ENCODE results near the gene CHID1. TPM values are rescaled to one million over a fixed set of nuclear protein-coding genes. Genes with fewer than 3 reads are reported as not detected.

The CHID1 gene
- total RNA-seq, 1 donor: 42.3 TPM

DNA sequence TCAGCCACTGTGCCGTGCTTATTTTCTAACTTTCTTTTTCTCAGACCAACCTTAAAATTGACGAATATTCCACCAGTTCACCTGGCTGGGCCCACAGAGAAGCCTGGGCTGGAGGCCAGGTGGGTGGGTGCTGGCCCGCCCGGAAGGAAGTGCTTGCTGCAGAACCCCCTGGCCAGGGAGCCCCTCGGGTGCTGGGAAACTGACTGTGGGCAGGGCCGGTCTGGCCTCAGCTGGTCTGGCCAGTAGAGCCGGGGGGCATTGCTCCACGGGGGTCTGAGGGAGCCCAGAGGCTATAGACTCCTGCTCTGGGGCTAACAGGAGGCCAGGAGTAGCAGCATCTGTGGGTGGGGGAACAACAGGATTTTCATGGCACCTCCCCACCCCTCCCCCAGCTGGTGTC lies 6.8 kb upstream of the CHID1 start:
- no peak overlapping the region for H3K4me3 ChIP-seq (ENCODE audit: low read depth, low read length)
- TF ChIP-seq, protein P1, sequence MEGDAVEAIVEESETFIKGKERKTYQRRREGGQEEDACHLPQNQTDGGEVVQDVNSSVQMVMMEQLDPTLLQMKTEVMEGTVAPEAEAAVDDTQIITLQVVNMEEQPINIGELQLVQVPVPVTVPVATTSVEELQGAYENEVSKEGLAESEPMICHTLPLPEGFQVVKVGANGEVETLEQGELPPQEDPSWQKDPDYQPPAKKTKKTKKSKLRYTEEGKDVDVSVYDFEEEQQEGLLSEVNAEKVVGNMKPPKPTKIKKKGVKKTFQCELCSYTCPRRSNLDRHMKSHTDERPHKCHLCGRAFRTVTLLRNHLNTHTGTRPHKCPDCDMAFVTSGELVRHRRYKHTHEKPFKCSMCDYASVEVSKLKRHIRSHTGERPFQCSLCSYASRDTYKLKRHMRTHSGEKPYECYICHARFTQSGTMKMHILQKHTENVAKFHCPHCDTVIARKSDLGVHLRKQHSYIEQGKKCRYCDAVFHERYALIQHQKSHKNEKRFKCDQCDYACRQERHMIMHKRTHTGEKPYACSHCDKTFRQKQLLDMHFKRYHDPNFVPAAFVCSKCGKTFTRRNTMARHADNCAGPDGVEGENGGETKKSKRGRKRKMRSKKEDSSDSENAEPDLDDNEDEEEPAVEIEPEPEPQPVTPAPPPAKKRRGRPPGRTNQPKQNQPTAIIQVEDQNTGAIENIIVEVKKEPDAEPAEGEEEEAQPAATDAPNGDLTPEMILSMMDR (IDR thresholded peaks at IDR 0.05; ENCODE audit: insufficient read depth, low read depth, low read length): no peak
- DNase-seq (ENCODE audit: low read depth): no peak

DNA sequence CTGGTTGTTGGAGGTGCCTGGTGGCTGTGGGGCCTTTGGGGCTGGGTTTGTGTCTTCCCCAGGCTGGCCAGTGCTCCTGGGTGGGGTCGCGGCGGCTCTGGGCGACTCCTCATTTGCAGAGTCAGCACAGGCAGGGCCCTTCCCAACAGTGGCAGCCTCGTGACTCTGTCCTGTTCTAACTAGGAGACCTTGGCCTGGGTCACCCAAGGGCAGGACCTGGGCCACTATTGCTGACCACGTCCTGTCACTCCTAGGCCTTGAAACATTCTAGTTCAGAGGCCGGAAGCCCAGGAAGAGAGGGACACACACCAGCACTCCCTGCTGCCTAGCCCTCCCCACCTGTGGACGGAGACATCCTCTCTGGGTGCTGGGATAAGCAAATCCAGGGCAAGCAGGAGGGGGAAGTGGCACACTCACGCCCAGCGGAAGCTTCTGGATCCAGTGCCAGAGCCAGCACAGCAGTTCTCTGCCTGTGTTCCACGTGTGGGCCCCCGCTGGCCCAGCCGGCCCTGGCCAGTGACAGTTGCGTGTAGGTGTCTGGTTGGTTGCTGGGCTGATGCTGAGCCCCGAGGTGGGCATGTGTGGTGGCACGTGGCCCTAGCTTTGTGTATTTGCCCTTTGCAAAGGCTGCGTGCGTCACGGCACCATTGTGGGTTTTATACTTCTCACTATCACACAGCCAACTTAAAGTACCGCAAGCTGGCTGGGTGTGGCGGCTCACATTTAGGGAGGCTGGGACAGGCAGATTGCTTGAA lies 4.3 kb upstream of the CHID1 start:
- H3K4me3 ChIP-seq (ENCODE audit: low read depth, low read length): no peak overlapping the region
- TF ChIP-seq, protein P1 (IDR thresholded peaks at IDR 0.05; ENCODE audit: insufficient read depth, low read depth, low read length): no peak
- DNase-seq (ENCODE audit: low read depth): no peak

DNA sequence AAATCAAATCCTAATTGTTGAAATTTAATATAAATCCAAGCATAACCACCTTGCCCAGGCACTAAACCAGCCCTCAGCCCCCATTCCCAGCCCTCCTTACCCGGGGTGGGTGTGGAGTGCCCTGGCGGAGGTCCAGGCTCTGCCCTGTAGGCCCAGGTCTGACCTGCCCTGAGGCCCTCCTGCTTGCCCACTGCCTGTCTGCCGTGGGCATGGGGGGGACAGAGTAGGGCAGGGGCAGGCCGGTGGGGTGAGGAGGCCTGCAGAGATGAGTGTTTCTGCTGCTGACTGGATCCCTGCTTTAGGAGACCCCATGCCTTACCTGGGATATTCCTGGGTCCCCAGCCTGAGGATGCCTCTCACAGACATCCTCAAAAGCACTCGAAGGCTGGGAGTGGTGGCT lies 3.6 kb upstream of the CHID1 start:
- TF ChIP-seq, protein P1 (IDR thresholded peaks at IDR 0.05; ENCODE audit: insufficient read depth, low read depth, low read length): no peak
- no peak overlapping the region for H3K4me3 ChIP-seq (ENCODE audit: low read depth, low read length)
- no peak for DNase-seq (ENCODE audit: low read depth)

DNA sequence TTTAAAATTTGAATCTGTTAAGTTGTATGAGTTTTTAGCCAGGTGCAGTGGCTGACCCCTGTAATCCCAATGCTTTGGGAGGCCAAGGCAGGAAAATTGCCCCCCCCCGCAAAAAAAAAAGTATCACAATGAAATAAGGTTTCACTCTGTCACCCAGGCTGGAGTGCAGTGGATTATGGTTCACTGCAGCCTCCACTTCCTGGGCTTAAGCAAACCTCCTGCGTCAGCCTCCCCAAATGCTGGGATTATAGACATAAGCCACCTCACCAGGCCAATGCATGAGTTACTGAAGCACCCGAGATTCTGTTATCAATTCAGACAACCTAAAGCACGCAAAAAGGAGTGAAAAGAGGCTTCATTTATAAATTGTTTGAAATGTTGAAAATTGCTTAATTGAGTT lies 2.4 kb upstream of the CHID1 start:
- TF ChIP-seq, protein P1 (IDR thresholded peaks at IDR 0.05; ENCODE audit: insufficient read depth, low read depth, low read length): no peak
- DNase-seq (ENCODE audit: low read depth): no peak
- H3K4me3 ChIP-seq (ENCODE audit: low read depth, low read length): no peak overlapping the region

DNA sequence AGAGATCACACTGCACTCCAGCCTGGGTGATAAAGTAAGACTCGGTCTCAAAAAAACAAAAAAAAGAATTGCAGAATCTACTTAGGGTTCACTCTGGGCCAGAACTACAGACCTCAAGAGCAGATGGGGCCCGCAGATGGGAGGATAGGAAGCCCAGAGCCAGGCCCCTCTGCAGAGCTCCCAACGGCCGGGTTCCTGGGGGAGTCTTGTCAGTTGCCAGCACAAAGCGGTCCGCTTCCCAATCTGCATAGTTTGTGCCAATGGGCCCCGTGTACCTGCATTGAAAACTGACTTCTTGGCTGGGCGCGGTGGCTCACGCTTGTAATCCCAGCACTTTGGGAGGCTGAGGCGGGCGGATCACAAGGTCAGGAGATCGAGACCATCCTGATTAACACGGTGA lies 1.7 kb upstream of the CHID1 start:
- TF ChIP-seq, protein P1 (IDR thresholded peaks at IDR 0.05; ENCODE audit: insufficient read depth, low read depth, low read length): no peak
- no peak overlapping the region for H3K4me3 ChIP-seq (ENCODE audit: low read depth, low read length)

DNA sequence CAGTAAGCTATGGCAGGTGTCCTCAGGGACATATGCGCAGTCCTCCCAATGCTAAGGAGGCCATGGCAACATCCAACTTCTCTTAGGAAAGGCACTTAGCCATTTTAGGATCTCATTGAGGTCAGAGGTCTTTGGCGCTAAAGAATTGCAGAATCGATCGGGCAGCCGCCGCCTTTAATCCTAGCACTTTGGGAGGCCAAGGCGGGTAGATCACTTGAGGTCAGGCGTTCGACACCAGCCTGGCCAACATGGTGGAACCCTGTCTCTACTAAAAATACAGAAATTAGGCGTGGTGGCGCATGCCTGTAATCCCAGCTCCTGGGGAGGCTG lies 1.2 kb upstream of the CHID1 start:
- TF ChIP-seq, protein P1 (IDR thresholded peaks at IDR 0.05; ENCODE audit: insufficient read depth, low read depth, low read length): no peak
- DNase-seq (ENCODE audit: low read depth): no peak
- H3K4me3 ChIP-seq (ENCODE audit: low read depth, low read length): peak overlapping the region; percentile 71

More for the DNA sequence above, 1.7 kb upstream of the CHID1 start:
- DNase-seq (ENCODE audit: low read depth): no peak

Measured in fibroblast of villous mesenchyme (primary cell).